Hepatocyte (in vitro differentiated cells): ENCODE data around the gene ADNP2. TPM values are rescaled to one million over a fixed set of nuclear protein-coding genes. Genes with fewer than 3 reads are reported as not detected.
"Not testable (repeated sequence)": the region's sequence is repeated elsewhere in the genome, so short reads cannot be mapped to it uniquely, and the experiment has no call there.

Experiments used
- DNase-seq: peaks from one replicate; pipeline ENCODE4 v3.0.0-alpha.2; 2016; ENCODE audit warnings: low spot score
- H2AFZ ChIP-seq: fragments of 200-600 bp; sonication (generic); 2 replicates; pipeline ENCODE4 v1.6.0; 2016; ENCODE audit warnings: antibody characterized with exemption, mild to moderate bottlenecking
- H3K27ac ChIP-seq: fragments of 200-600 bp; sonication (generic); 2 replicates; pipeline ENCODE4 v1.5.1; 2016; ENCODE audit warnings: mild to moderate bottlenecking
- H3K27me3 ChIP-seq: fragments of 200-600 bp; sonication (generic); 2 replicates; pipeline ENCODE4 v1.6.1; 2016
- H3K36me3 ChIP-seq: fragments of 200-600 bp; sonication (generic); replicated peaks from 2 replicates; pipeline ENCODE4 v1.5.1; 2016; ENCODE audit warnings: low read depth; ENCODE audit not compliant: insufficient read depth
- H3K4me1 ChIP-seq: fragments of 200-600 bp; sonication (generic); 2 replicates; pipeline ENCODE4 v1.5.1; 2016; ENCODE audit warnings: mild to moderate bottlenecking, moderate library complexity; ENCODE audit not compliant: insufficient read depth
- H3K4me2 ChIP-seq: fragments of 200-600 bp; sonication (generic); 2 replicates; pipeline ENCODE4 v1.6.0; 2016
- H3K4me3 ChIP-seq: fragments of 200-600 bp; sonication (generic); 2 replicates; pipeline ENCODE4 v1.5.1; 2016; ENCODE audit warnings: mild to moderate bottlenecking
- H3K79me2 ChIP-seq: fragments of 200-600 bp; sonication (generic); 2 replicates; pipeline ENCODE4 v1.6.0; 2017; ENCODE audit warnings: mild to moderate bottlenecking
- H3K9me2 ChIP-seq: fragments of 200-600 bp; sonication (generic); replicated peaks from 2 replicates; pipeline ENCODE4 v1.6.0; 2017; ENCODE audit warnings: mild to moderate bottlenecking; ENCODE audit not compliant: insufficient read depth
- H3K9me3 ChIP-seq: fragments of 200-600 bp; sonication (generic); 2 replicates; pipeline ENCODE4 v1.5.1; 2016; ENCODE audit warnings: low read depth, mild to moderate bottlenecking
- H4K20me1 ChIP-seq: fragments of 200-600 bp; sonication (generic); 2 replicates; pipeline ENCODE4 v1.6.0; 2016; ENCODE audit warnings: mild to moderate bottlenecking; ENCODE audit not compliant: insufficient read depth, poor library complexity, severe bottlenecking
- EZH2 ChIP-seq: fragments of 200-600 bp; sonication (generic); IDR thresholded peaks from 2 replicates; pipeline ENCODE4 v1.6.1; 2016; ENCODE audit warnings: antibody characterized with exemption, mild to moderate bottlenecking, borderline replicate concordance
- EZH2phosphoT487 ChIP-seq: fragments of 200-600 bp; sonication (generic); IDR thresholded peaks from one replicate; pipeline ENCODE4 v1.6.1; 2018; ENCODE audit warnings: antibody characterized with exemption, mild to moderate bottlenecking, low read depth, moderate library complexity; ENCODE audit not compliant: unreplicated experiment, severe bottlenecking
- WGBS: methylation state at CpG from one replicate; pipeline ENCODE4 v1.1.6; 2016; ENCODE audit warnings: low lambda C conversion rate; ENCODE audit errors: missing lambda C conversion rate; 5-methylcytosine and 5-hydroxymethylcytosine counted together
- polyA plus RNA-seq: library from polyadenylated mRNA; unstranded; fragments of >200 nt; fragmentation: Nextera tagmentation; extraction: Ambion mirVana; gene quantifications from 2 replicates; pipeline ENCODE4 v1.2.1, GENCODE V29; 2016
- total RNA-seq: library from RNA; depleted of rRNA; stranded (reverse); fragments of >200 nt; gene quantifications from 2 replicates; pipeline ENCODE4 v1.2.3, GENCODE V29; 2014
- TF ChIP-seq, protein P1 (sequence below): fragments of 200-600 bp; sonication (generic); IDR thresholded peaks from 2 replicates; pipeline ENCODE4 v1.5.1; 2016; ENCODE audit warnings: antibody characterized with exemption, mild to moderate bottlenecking; ENCODE audit not compliant: poor library complexity

ADNP2 gene
- total and polyA plus RNA-seq, 2 experiments from 2014 or later: 5.3 to 19.8 TPM

DNA sequence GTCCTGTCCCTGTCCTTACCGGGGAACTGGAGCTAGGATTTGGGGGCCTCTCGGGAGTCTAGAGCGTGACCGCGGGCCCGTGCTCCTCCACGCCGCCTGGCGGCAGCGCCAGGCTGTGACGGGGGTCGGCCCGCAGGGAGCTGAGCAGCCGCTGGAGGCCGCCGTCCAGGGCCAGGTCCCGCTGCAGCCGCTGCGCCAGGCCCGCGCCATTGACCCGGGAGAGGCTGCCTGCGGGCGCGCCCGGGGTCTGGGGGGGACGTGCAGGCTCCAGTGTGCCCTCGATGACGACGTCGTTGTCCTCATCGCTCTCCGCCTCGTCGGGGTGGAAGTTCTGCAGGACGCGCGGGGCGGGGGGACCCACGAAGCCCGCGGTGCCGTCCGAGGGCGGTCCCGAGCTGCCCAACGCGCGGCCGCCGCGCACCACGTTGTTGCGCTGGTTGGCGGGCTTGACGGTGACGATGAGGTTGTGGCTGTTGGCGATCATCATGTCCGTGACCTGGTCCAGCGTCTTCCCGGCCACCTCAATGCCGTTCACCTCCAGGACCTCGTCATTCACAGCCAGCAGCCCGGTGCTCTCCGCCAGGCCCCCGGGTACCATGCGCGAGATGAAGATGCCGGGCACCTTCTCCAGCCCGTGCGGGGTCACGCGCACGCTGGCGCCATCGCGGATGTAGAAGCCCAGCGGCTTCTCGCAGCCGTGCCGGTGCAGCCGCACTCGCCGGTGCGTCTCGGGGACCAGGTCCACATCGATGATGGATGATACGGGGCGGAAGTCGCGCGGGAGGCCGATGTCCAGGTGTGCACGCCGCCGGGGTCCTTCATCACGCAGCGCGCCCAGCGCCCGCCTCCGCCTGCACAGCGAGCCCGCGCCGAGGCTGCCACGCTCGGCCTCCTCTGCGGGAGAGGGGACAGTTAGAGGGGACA is 50.9 kb downstream of the ADNP2 start:
- no peaks in the 10 kb centered on the region for H3K9me3 ChIP-seq
- no peaks in the 10 kb centered on the region for H3K9me2 ChIP-seq
- H3K36me3 ChIP-seq: no peaks in the 10 kb centered on the region
- no peak overlapping the region for H3K4me3 ChIP-seq
- no peak overlapping the region for H3K27ac ChIP-seq
- no peak overlapping the region for H2AFZ ChIP-seq
- no peak for DNase-seq
- 98% methylated on average over 77 of the region's 109 CpGs for WGBS
- H3K79me2 ChIP-seq: no peaks in the 10 kb centered on the region
- H3K4me2 ChIP-seq: no peak overlapping the region
- no peaks in the 10 kb centered on the region for H3K27me3 ChIP-seq
- H4K20me1 ChIP-seq: no peaks in the 10 kb centered on the region
- no peak for TF ChIP-seq EZH2
- TF ChIP-seq, protein P1, sequence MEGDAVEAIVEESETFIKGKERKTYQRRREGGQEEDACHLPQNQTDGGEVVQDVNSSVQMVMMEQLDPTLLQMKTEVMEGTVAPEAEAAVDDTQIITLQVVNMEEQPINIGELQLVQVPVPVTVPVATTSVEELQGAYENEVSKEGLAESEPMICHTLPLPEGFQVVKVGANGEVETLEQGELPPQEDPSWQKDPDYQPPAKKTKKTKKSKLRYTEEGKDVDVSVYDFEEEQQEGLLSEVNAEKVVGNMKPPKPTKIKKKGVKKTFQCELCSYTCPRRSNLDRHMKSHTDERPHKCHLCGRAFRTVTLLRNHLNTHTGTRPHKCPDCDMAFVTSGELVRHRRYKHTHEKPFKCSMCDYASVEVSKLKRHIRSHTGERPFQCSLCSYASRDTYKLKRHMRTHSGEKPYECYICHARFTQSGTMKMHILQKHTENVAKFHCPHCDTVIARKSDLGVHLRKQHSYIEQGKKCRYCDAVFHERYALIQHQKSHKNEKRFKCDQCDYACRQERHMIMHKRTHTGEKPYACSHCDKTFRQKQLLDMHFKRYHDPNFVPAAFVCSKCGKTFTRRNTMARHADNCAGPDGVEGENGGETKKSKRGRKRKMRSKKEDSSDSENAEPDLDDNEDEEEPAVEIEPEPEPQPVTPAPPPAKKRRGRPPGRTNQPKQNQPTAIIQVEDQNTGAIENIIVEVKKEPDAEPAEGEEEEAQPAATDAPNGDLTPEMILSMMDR: no peak
- no peak for TF ChIP-seq EZH2phosphoT487
- no peaks in the 10 kb centered on the region for H3K4me1 ChIP-seq

GRCh38 chr18:80161781-80162417 is 52.8 kb downstream of the ADNP2 start:
- DNase-seq: no peak
- Histone ChIP-seq H3K79me2 (no peaks in the 10 kb centered on the region), H4K20me1 (no peaks in the 10 kb centered on the region), H3K4me3 (no peak overlapping the region), H3K9me3 (no peaks in the 10 kb centered on the region), H3K36me3 (no peaks in the 10 kb centered on the region), H3K27me3 (no peaks in the 10 kb centered on the region), H3K4me2 (no peak overlapping the region), H3K27ac (no peak overlapping the region), H2AFZ (no peak overlapping the region), H3K9me2 (no peaks in the 10 kb centered on the region), H3K4me1 (no peaks in the 10 kb centered on the region)
- TF ChIP-seq, protein P1: no peak
- no peak for TF ChIP-seq EZH2phosphoT487
- TF ChIP-seq EZH2: no peak
- WGBS: 92% methylated on average over 7 of the region's 7 CpGs

DNA sequence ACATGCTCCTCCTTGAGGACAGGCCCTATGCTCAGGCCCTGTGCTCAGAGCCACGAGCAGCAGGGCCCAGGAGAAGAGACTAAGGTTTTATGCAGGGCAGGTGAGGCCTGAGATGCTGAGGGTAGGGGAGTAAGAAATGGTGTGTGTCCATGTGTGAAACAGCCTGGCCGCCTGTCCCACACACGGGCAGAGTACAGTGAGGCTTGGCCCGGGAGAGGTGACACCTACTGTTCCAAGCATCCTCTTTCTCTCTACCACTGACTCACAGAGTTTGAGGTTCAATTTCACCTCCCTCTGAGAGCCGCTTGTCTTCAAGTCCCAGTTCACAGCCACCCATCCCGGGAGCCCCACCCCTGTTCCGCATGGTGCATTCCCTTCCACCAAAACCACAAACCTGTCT is 54.1 kb downstream of the ADNP2 start:
- 95% methylated on average over 7 of the region's 7 CpGs for WGBS

DNA sequence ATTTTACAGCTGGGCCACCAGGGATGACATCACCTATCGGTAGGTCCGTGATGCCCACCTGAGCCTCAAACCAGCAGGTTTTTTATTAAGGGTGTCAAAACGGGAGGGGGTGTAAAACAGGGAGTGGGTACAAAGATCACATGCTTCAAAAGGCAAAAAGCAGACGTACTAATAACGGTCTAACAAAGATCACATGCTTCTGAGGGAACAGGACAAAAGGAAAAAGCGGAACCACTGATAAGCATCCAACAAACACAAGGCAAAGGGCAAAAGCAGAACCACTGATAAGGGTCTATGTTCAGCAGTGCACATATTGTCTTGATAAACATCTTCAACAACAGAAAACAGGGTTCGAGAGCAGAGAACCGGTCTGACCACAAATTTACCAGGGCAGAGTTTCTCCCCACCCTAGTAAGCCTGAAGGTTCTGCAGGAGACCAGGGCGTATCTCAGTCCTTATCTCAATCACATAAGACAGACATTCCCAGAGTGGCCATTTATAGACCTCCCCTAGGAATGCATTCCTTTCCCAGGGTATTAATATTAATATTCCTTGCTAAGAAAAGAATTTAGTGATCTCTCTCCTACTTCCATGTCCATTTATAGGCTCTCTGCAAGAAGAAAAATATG is 55.8 kb downstream of the ADNP2 start:
- not testable (repeated sequence) for H3K4me3 ChIP-seq, H2AFZ ChIP-seq, H3K4me2 ChIP-seq, H3K4me1 ChIP-seq, H3K9me3 ChIP-seq, H4K20me1 ChIP-seq, H3K27me3 ChIP-seq, DNase-seq, H3K27ac ChIP-seq, H3K79me2 ChIP-seq, H3K9me2 ChIP-seq, H3K36me3 ChIP-seq
- WGBS: 87% methylated on average over 9 of the region's 9 CpGs

More for the DNA sequence above, 54.1 kb downstream of the ADNP2 start:
- no peak overlapping the region for H3K4me2 ChIP-seq
- no peak overlapping the region for H3K27ac ChIP-seq
- no peaks in the 10 kb centered on the region for H3K9me3 ChIP-seq
- H4K20me1 ChIP-seq: no peaks in the 10 kb centered on the region
- no peaks in the 10 kb centered on the region for H3K36me3 ChIP-seq
- no peak overlapping the region for H2AFZ ChIP-seq
- no peaks in the 10 kb centered on the region for H3K9me2 ChIP-seq
- H3K79me2 ChIP-seq: no peaks in the 10 kb centered on the region
- no peak overlapping the region for H3K4me3 ChIP-seq
- H3K4me1 ChIP-seq: peaks cover 4% of the 10 kb centered on the region
- TF ChIP-seq EZH2: no peak
- no peaks in the 10 kb centered on the region for H3K27me3 ChIP-seq
- no peak for DNase-seq
